SK-N-MC (cell line): Measurements from ENCODE around the gene RNU7-1.

ENCODE experiments used
- EZH2 ChIP-seq: fragments of 200-600 bp; sonication (generic); IDR thresholded peaks from one replicate; pipeline ENCODE4 v1.6.1; 2017; ENCODE audit warnings: antibody characterized with exemption
- POLR2AphosphoS5 ChIP-seq: IDR thresholded peaks from 2 replicates; pipeline ENCODE4 v1.6.1; 2012; ENCODE audit warnings: mild to moderate bottlenecking, low read depth, low read length, borderline replicate concordance

DNA sequence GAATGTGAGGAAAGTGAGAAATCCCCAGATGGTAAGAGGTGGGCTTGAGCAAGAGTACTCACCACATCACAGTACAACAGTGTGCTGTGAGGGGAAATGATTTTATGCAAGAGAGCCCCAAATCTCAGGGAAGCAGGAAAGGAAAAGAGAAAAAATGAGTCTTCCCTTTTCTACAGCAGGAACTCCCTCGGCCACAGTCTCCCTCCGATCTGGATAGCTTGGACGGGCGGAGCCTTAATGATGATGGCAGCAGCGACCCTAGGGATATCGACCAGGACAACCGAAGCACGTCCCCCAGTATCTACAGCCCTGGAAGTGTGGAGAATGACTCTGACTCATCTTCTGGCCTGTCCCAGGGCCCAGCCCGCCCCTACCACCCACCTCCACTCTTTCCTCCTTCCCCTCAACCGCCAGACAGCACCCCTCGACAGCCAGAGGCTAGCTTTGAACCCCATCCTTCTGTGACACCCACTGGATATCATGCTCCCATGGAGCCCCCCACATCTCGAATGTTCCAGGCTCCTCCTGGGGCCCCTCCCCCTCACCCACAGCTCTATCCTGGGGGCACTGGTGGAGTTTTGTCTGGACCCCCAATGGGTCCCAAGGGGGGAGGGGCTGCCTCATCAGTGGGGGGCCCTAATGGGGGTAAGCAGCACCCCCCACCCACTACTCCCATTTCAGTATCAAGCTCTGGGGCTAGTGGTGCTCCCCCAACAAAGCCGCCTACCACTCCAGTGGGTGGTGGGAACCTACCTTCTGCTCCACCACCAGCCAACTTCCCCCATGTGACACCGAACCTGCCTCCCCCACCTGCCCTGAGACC, 8.0 kb upstream of the RNU7-1 start:
- TF ChIP-seq EZH2, result no peak
- no peak for TF ChIP-seq POLR2AphosphoS5
